ENCODE data around the gene NIPSNAP3A.
"Not testable (repeated sequence)": the region's sequence is repeated elsewhere in the genome, so short reads cannot be mapped to it uniquely, and the experiment has no call there.

DNA sequence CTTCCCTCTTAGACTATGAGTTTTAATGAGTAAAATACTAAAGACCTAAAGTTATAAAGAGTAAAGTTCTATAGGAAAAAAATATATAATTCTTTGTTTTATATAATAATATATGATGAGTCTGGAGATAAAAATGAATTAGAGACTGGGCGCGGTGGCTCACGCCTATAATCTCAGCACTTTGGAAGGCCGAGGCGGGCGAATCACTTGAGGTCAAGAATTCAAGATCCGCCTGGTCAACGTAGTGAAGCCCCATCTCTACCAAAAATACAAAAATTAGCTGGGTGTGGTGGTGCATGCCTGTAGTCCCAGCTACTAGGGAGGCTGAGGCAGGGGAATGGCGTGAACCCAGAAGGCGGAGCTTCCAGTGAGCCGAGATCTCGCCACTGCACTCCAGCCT lies 21.5 kb downstream of the NIPSNAP3A start:
- TF ChIP-seq, protein P1, sequence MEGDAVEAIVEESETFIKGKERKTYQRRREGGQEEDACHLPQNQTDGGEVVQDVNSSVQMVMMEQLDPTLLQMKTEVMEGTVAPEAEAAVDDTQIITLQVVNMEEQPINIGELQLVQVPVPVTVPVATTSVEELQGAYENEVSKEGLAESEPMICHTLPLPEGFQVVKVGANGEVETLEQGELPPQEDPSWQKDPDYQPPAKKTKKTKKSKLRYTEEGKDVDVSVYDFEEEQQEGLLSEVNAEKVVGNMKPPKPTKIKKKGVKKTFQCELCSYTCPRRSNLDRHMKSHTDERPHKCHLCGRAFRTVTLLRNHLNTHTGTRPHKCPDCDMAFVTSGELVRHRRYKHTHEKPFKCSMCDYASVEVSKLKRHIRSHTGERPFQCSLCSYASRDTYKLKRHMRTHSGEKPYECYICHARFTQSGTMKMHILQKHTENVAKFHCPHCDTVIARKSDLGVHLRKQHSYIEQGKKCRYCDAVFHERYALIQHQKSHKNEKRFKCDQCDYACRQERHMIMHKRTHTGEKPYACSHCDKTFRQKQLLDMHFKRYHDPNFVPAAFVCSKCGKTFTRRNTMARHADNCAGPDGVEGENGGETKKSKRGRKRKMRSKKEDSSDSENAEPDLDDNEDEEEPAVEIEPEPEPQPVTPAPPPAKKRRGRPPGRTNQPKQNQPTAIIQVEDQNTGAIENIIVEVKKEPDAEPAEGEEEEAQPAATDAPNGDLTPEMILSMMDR (IDR thresholded peaks at IDR 0.05; ENCODE audit: extremely low read depth in 1 of 2, insufficient read depth in 1 of 2, low read depth in 1 of 2, low read length in 2 of 2) = not testable (repeated sequence)
- TF ChIP-seq EZH2 (IDR thresholded peaks at IDR 0.05; ENCODE audit: borderline replicate concordance, low read depth, low read length, severe bottlenecking); POLR2A (IDR thresholded peaks at IDR 0.05; ENCODE audit: low read depth, low read length); POLR2AphosphoS5 (IDR thresholded peaks at IDR 0.05; ENCODE audit: insufficient read depth, low read depth, low read length); MYC (IDR thresholded peaks at IDR 0.05; ENCODE audit: low read depth, low read length): not testable (repeated sequence)
- TF ChIP-seq, protein P2, sequence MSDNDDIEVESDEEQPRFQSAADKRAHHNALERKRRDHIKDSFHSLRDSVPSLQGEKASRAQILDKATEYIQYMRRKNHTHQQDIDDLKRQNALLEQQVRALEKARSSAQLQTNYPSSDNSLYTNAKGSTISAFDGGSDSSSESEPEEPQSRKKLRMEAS (IDR thresholded peaks at IDR 0.05; ENCODE audit: insufficient read depth, insufficient read length) = not testable (repeated sequence)
